22Rv1 (cell line): ENCODE results near the gene CAND1.

Experiments
- H3K27ac ChIP-seq: fragments of 450-650 bp; 2 replicates; pipeline ENCODE4 v1.5.1; 2017
- ZFX ChIP-seq: fragments of 450-650 bp; IDR thresholded peaks from 2 replicates; pipeline ENCODE4 v1.6.1; 2017; ENCODE audit warnings: antibody characterized with exemption, borderline replicate concordance
- TF ChIP-seq, protein P1 (sequence below): fragments of 450-650 bp; IDR thresholded peaks from 2 replicates; pipeline ENCODE4 v1.5.1; 2017; ENCODE audit warnings: mild to moderate bottlenecking

Gene CAND1

GRCh38 chr12:67268896-67269632 lies at the start of gene CAND1:
Gene CAND1 (plus strand): TSS chr12:67269358. CDS start chr12:67269718, 360 bp downstream.
- peak within 1 kb of the TSS; percentile 98 for H3K27ac ChIP-seq
- TF ChIP-seq ZFX, result 0 out of 2 replicates have a peak, but pooled peaks have one; percentile 31
- TF ChIP-seq, protein P1, sequence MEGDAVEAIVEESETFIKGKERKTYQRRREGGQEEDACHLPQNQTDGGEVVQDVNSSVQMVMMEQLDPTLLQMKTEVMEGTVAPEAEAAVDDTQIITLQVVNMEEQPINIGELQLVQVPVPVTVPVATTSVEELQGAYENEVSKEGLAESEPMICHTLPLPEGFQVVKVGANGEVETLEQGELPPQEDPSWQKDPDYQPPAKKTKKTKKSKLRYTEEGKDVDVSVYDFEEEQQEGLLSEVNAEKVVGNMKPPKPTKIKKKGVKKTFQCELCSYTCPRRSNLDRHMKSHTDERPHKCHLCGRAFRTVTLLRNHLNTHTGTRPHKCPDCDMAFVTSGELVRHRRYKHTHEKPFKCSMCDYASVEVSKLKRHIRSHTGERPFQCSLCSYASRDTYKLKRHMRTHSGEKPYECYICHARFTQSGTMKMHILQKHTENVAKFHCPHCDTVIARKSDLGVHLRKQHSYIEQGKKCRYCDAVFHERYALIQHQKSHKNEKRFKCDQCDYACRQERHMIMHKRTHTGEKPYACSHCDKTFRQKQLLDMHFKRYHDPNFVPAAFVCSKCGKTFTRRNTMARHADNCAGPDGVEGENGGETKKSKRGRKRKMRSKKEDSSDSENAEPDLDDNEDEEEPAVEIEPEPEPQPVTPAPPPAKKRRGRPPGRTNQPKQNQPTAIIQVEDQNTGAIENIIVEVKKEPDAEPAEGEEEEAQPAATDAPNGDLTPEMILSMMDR, result peak; percentile 35; the same call in 1 of the 2 replicates

DNA sequence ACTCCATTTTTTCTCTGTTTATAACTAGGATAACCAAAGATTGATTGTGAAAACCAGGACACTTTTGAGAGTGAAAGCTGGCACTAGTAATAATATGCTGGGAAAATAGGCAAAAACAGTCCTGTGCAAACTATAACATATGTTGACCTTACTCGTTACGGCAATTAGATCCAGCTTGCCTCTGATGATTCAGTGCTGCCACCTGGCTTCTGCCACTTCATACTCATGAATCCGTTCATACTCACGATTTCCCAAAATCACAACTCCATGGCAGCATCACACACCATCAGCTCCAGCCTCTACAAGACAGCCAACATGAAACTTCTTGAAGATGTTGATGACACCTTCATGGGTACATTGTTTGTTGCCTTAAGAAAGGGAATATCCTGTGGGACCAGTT lies 49.1 kb upstream of the CAND1 start:
- H3K27ac ChIP-seq, result no peak overlapping the region
- TF ChIP-seq, protein P1, result peak; percentile 75
- no peak for TF ChIP-seq ZFX

DNA sequence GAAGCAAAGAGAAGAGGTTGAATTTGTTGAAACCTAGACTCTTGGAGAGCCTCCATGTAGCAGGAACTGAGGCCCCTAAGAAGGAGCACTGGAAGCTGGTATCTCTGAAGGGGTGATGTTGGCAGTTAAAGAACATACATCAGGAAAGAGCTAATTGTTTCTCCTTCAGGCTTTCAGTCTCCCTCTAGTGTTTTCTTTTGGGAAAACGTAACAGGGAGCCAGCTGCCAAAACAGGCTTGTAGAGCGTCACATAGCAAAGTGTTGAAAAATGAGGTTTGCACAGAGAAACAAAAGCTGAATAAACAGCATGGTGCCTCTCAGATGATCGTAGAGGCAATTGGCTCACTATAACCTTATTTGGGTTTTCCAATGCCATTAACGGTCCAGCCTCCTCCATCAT lies 46.9 kb upstream of the CAND1 start:
- H3K27ac ChIP-seq, result no peak overlapping the region
- TF ChIP-seq ZFX, result no peak
- TF ChIP-seq, protein P1, result peak; percentile 75

DNA sequence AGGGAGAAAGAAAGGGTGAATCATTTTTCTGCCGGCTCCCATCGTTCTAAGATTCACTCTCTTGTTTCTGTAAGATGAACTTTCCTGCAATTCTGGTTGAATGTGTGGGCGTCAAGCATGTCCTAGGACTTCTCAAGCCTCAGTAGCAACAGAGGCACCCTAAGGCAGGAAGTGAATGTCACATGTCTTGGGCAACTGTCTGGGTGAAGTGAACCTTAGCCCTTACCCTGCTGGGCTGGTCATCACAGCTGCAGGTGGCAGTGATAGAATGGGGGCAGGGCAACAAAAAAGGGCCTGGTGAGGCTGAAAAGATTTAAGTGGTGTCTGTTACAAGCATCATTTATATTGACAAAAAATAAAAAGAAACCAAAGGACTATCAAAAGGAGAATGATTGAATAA lies 45.9 kb upstream of the CAND1 start:
- TF ChIP-seq, protein P1, result no peak
- TF ChIP-seq ZFX, result no peak
- no peak overlapping the region for H3K27ac ChIP-seq

DNA sequence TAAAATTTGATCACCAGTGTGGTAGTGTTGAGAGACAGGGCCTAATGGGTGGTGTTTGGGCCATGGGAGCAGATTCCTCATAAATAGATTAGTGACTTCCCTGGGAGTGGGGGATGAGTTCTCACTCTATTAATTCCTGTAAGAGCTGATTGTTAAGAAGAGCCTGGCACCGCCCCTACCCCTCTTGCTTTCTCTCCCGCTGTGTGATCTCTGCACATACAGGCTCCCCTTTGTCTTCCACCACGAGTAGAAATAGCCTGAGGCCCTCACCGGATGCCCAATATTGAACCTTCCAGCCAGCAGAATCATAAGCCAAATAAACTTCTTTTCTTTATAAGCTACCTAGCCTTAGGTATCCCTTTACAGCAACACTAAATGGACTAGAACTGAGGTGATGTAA lies 31.9 kb upstream of the CAND1 start:
- no peak overlapping the region for H3K27ac ChIP-seq
- TF ChIP-seq, protein P1, result no peak
- TF ChIP-seq ZFX, result no peak

- no peak overlapping the region for H3K27ac ChIP-seq
- TF ChIP-seq, protein P1, result no peak
- no peak for TF ChIP-seq ZFX
These were observed 30.1 kb upstream of the CAND1 start for GRCh38 chr12:67239061-67239460.

GRCh38 chr12:67241482-67241881 lies 27.7 kb upstream of the CAND1 start:
- TF ChIP-seq, protein P1, result no peak
- TF ChIP-seq ZFX, result no peak

More at GRCh38 chr12:67241482-67241881, 27.7 kb upstream of the CAND1 start:
- H3K27ac ChIP-seq, result no peak overlapping the region
